OCI-LY7 (cell line): ENCODE data around the gene ZSCAN25. TPM values are rescaled to one million over a fixed set of nuclear protein-coding genes. Genes with fewer than 3 reads are reported as not detected.
A peak's percentile ranks its signal among the peaks of the same experiment; 100 is the strongest.
"Not testable (repeated sequence)": the region's sequence is repeated elsewhere in the genome, so short reads cannot be mapped to it uniquely, and the experiment has no call there.

Source experiments
- Bru-seq: library from RNA; stranded (reverse); fragments of 400-500 nt; gene quantifications from one replicate; lab custom pipeline; 2021; lab: Mats Ljungman, UMichigan
- BruChase-seq, 2 experiments: library from RNA; stranded (reverse); fragments of 400-500 nt; gene quantifications; one replicate each; lab custom pipeline; 2021; lab: Mats Ljungman, UMichigan
- BruUV-seq: library from RNA; stranded (reverse); fragments of 400-500 nt; replicated peaks from 2 replicates; lab custom pipeline; 2021; lab: Mats Ljungman, UMichigan
- CTCF ChIA-PET: fragments of 300-600 bp; sonication (Branson Sonifier 250); formaldehyde crosslinking; loops from one replicate; lab custom pipeline; 2022; ENCODE audit warnings: antibody characterized with exemption; ENCODE audit not compliant: unreplicated experiment; lab: Charles Lee
- POLR2A ChIA-PET: fragments of 300-600 bp; sonication (Branson Sonifier 250); formaldehyde crosslinking; loops from one replicate; lab custom pipeline; 2022; ENCODE audit warnings: antibody characterized with exemption; lab: Charles Lee
- DNase-seq: peaks from one replicate; pipeline ENCODE4 v3.0.0-alpha.2; 2015; ENCODE audit warnings: low spot score
- H2AFZ ChIP-seq: fragments of 200-600 bp; sonication (generic), shearing (Covaris generic); 2 replicates; pipeline ENCODE4 v1.6.1; 2014; ENCODE audit warnings: mild to moderate bottlenecking, antibody characterized with exemption, low read length, moderate library complexity
- H3K27ac ChIP-seq: fragments of 200-600 bp; sonication (generic); 2 replicates; pipeline ENCODE4 v1.5.1; 2014; ENCODE audit warnings: mixed run types, low read depth, mild to moderate bottlenecking, moderate library complexity, low read length, inconsistent platforms; ENCODE audit not compliant: poor library complexity, severe bottlenecking
- H3K36me3 ChIP-seq: fragments of 200-600 bp; sonication (generic); 2 replicates; pipeline ENCODE4 v1.6.1; 2014; ENCODE audit warnings: mild to moderate bottlenecking, antibody characterized with exemption, low read length, moderate library complexity, mixed read lengths; ENCODE audit not compliant: insufficient read depth
- H3K4me1 ChIP-seq: fragments of 200-600 bp; sonication (generic); 2 replicates; pipeline ENCODE4 v1.5.1; 2014; ENCODE audit warnings: mild to moderate bottlenecking, low read length; ENCODE audit not compliant: insufficient read depth, poor library complexity, severe bottlenecking
- H3K4me2 ChIP-seq: fragments of 200-600 bp; sonication (generic); 2 replicates; pipeline ENCODE4 v1.6.1; 2014; ENCODE audit warnings: mild to moderate bottlenecking, low read length
- H3K4me3 ChIP-seq: fragments of 200-600 bp; sonication (generic); 2 replicates; pipeline ENCODE4 v1.5.1; 2014; ENCODE audit warnings: mild to moderate bottlenecking, low read depth, low read length; ENCODE audit not compliant: poor library complexity, severe bottlenecking
- H3K79me2 ChIP-seq: fragments of 200-600 bp; sonication (generic); 2 replicates; pipeline ENCODE4 v1.6.1; 2016; ENCODE audit warnings: low read depth, mild to moderate bottlenecking, low read length, moderate library complexity, mixed read lengths; ENCODE audit not compliant: insufficient read depth
- H3K9me2 ChIP-seq: fragments of 200-600 bp; sonication (generic); 2 replicates; pipeline ENCODE4 v1.6.1; 2016; ENCODE audit warnings: mild to moderate bottlenecking, low read length, mixed read lengths; ENCODE audit not compliant: insufficient read depth
- H3K9me3 ChIP-seq: fragments of 200-600 bp; sonication (generic); 2 replicates; pipeline ENCODE4 v1.6.1; 2014; ENCODE audit warnings: mild to moderate bottlenecking, mixed run types, low read length, mixed read lengths
- H4K20me1 ChIP-seq: fragments of 200-600 bp; sonication (generic); 2 replicates; pipeline ENCODE4 v1.6.1; 2014; ENCODE audit warnings: mild to moderate bottlenecking, antibody characterized with exemption, low read length, moderate library complexity, mixed read lengths; ENCODE audit not compliant: insufficient read depth
- CTCF ChIP-seq: fragments of 200-600 bp; sonication (generic); conservative IDR thresholded peaks from 2 replicates; pipeline ENCODE4 v1.5.1; 2014; ENCODE audit warnings: mild to moderate bottlenecking, antibody characterized with exemption, low read length, moderate library complexity, mixed read lengths
- EZH2phosphoT487 ChIP-seq: fragments of 200-600 bp; sonication (generic); IDR thresholded peaks from 2 replicates; pipeline ENCODE4 v1.6.1; 2018; ENCODE audit warnings: low read depth, borderline replicate concordance, mild to moderate bottlenecking, mixed run types, antibody characterized with exemption, low read length, moderate library complexity, mixed read lengths
- intact Hi-C: fragments of 100-400 bp; cut with micrococcal nuclease; formaldehyde crosslinking; loops from one replicate; pipeline ENCODE4 v1.10.0; 2022; ENCODE audit not compliant: unreplicated experiment
- long read RNA-seq: library from polyadenylated mRNA; stranded (forward); transcript quantifications from one replicate; pipeline ENCODE4 v2.0.0, GENCODE V29; 2022
- total RNA-seq, 2 experiments: library from RNA; depleted of rRNA in 1 of 2; stranded (reverse); fragments of >200 nt in 1 of 2; shearing (Covaris generic) in 1 of 2; gene quantifications; 2 replicates each; pipeline ENCODE4 v1.2.3, GENCODE V29; 2014 to 2022

The ZSCAN25 gene
- total RNA-seq (2014; rRNA removed; shearing (Covaris generic)) (12.0 and 19.8 TPM in 2 replicates), total RNA-seq (2022) (14.3 and 17.1 TPM in 2 replicates), Bru-seq, nascent RNA (percentile 70 among the genes with signal in this experiment), BruChase-seq, experiment 1, labeled RNA remaining after a 6-hour chase (percentile 72 among the genes with signal in this experiment), BruChase-seq, experiment 2, labeled RNA remaining after a 2-hour chase (percentile 75 among the genes with signal in this experiment)
- long read RNA-seq, full-length matches to known transcripts = 4 of 13 reads
- long read RNA-seq, partial matches to known transcripts = 2 of 13 reads
- long read RNA-seq, other reads (novel, unspliced or antisense) = 7 of 13 reads

- Histone ChIP-seq H2AFZ (peak within 1 kb of the TSS; percentile 100), H3K9me3 (no peaks in the 10 kb centered on the region), H3K9me2 (no peaks in the 10 kb centered on the region), H3K27ac (peak within 1 kb of the TSS; percentile 11), H3K4me2 (peak within 1 kb of the TSS; percentile 92), H3K36me3 (peaks cover 32% of the 10 kb centered on the region; the same call in 1 of the 2 replicates), H3K4me1 (peaks cover 11% of the 10 kb centered on the region), H3K79me2 (peaks cover 10% of the 10 kb centered on the region; the same call in 1 of the 2 replicates), H4K20me1 (no peaks in the 10 kb centered on the region), H3K4me3 (peak within 1 kb of the TSS; percentile 100)
- intact Hi-C loops = no loop called here
- CTCF ChIA-PET = interaction anchor here (0.6 kb wide), 1 partner anchor 1200 kb away, joined by 3 read pairs; no protein-coding TSS in a partner anchor
- no TSS peak for BruUV-seq
- POLR2A ChIA-PET = interaction anchor here (0.5 to 1.5 kb wide), 4 partner anchors 10 to 111 kb away, joined by 3 read pairs; no protein-coding TSS in a partner anchor
- no peak; the same call in 1 of the 2 replicates for TF ChIP-seq CTCF
- no peak for TF ChIP-seq EZH2phosphoT487
- DNase-seq = peak; percentile 95
Measured at GRCh38 chr7:99616359-99617191, at the start of gene ZSCAN25. Gene ZSCAN25 (plus strand): TSS chr7:99616946. CDS start chr7:99619607, 2,661 bp downstream.

GRCh38 chr7:99568770-99569169 lies 48.0 kb upstream of the ZSCAN25 start:
- H3K9me2 ChIP-seq, H4K20me1 ChIP-seq, H3K4me1 ChIP-seq, H3K4me2 ChIP-seq, H3K27ac ChIP-seq, H3K9me3 ChIP-seq, H2AFZ ChIP-seq, CTCF ChIA-PET, H3K4me3 ChIP-seq, BruUV-seq, H3K79me2 ChIP-seq, DNase-seq, intact Hi-C loops: not testable (repeated sequence)
- POLR2A ChIA-PET = interaction anchor here (0.6 kb wide), 1 partner anchor 226 kb away, joined by 6 read pairs; no protein-coding TSS in a partner anchor
- peaks cover 77% of the 10 kb centered on the region for H3K36me3 ChIP-seq

- POLR2A ChIA-PET = no interaction called here
Measured at GRCh38 chr7:99571768-99572167, 45.0 kb upstream of the ZSCAN25 start.

More at GRCh38 chr7:99571768-99572167, 45.0 kb upstream of the ZSCAN25 start:
- no peak for DNase-seq
- intact Hi-C loops = no loop called here
- no peak overlapping the region for H3K4me2 ChIP-seq
- H3K4me3 ChIP-seq = no peak overlapping the region
- H3K27ac ChIP-seq = no peak overlapping the region
- CTCF ChIA-PET = no interaction called here
- no peaks in the 10 kb centered on the region for H3K9me3 ChIP-seq
- H3K36me3 ChIP-seq = peaks cover 59% of the 10 kb centered on the region
- no peaks in the 10 kb centered on the region for H3K79me2 ChIP-seq
- no peaks in the 10 kb centered on the region for H3K9me2 ChIP-seq
- H4K20me1 ChIP-seq = no peaks in the 10 kb centered on the region
- BruUV-seq = no TSS peak
- H2AFZ ChIP-seq = no peak overlapping the region
- H3K4me1 ChIP-seq = no peaks in the 10 kb centered on the region
- no peak for TF ChIP-seq CTCF
- no peak for TF ChIP-seq EZH2phosphoT487
